GM12878 (cell line): ENCODE results near the gene TTC39A. TPM values are rescaled to one million over a fixed set of nuclear protein-coding genes. Genes with fewer than 3 reads are reported as not detected.
"Not testable (repeated sequence)": the region's sequence is repeated elsewhere in the genome, so short reads cannot be mapped to it uniquely, and the experiment has no call there.

Experiments
- ATAC-seq: fragments of 200-7000 bp; cut with Tn5 transposase; 3 replicates; pipeline ENCODE4 v1.9.1; 2020; ENCODE audit warnings: mild to moderate bottlenecking, moderate library complexity
- BruUV-seq: library from RNA; stranded (reverse); fragments of 400-500 nt; replicated peaks from 2 replicates; lab custom pipeline; 2021; lab: Mats Ljungman, UMichigan
- CTCF ChIA-PET: fragments of 300-600 bp; sonication (Branson Sonifier 250); formaldehyde crosslinking; extraction: SDS; loops from one replicate; lab custom pipeline; 2021; ENCODE audit warnings: inconsistent platforms; lab: Yijun Ruan, JAX
- POLR2A ChIA-PET: fragments of 350-600 bp; formaldehyde crosslinking; extraction: SDS; loops from one replicate; lab custom pipeline; 2021; ENCODE audit warnings: inconsistent platforms; lab: Charles Lee
- RAD21 ChIA-PET: fragments of 300-600 bp; sonication (Branson Sonifier 250); formaldehyde crosslinking; loops from one replicate; lab custom pipeline; 2023; ENCODE audit warnings: antibody characterized with exemption; ENCODE audit not compliant: unreplicated experiment; lab: Charles Lee
- SMC1A ChIA-PET: fragments of 300-600 bp; sonication (Branson Sonifier 250); formaldehyde crosslinking; loops from one replicate; lab custom pipeline; 2023; ENCODE audit not compliant: unreplicated experiment, uncharacterized antibody; lab: Charles Lee
- DNase-seq: peaks from one replicate; pipeline ENCODE4 v3.0.0-alpha.2; 2011; ENCODE audit warnings: low read depth, low spot score
- FAIRE-seq: peaks from 3 replicates; lab custom pipeline; 2011; peaks lifted over from hg19 to GRCh38; lab: Jason Lieb, UNC
- H2AFZ ChIP-seq: 2 replicates; pipeline ENCODE4 v1.6.0; 2011; ENCODE audit warnings: low read depth, low read length, control low read depth; ENCODE audit not compliant: control insufficient read depth
- H3K27ac ChIP-seq: 2 replicates; pipeline ENCODE4 v1.5.1; 2011; ENCODE audit warnings: control low read depth; ENCODE audit not compliant: control insufficient read depth, insufficient read depth
- H3K27me3 ChIP-seq, 2 experiments: replicated peaks in 1 of 2; 2 replicates each; pipeline versions ENCODE4 v1.6.0 to v1.6.1; 2011; ENCODE audit warnings: low read length in 1 of 2; ENCODE audit not compliant: control insufficient read depth in 2 of 2, insufficient read depth in 2 of 2
- H3K36me3 ChIP-seq, 2 experiments: 2 replicates each; pipeline ENCODE4 v1.5.1; 2011; ENCODE audit warnings: low read length in 1 of 2; ENCODE audit not compliant: control insufficient read depth in 2 of 2, insufficient read depth in 2 of 2
- H3K4me1 ChIP-seq: 2 replicates; pipeline ENCODE4 v1.6.1; 2011; ENCODE audit warnings: mild to moderate bottlenecking, low read length, moderate library complexity, mixed read lengths; ENCODE audit not compliant: control insufficient read depth, insufficient read depth
- H3K4me2 ChIP-seq: 2 replicates; pipeline ENCODE4 v1.6.0; 2011; ENCODE audit warnings: control low read depth; ENCODE audit not compliant: control insufficient read depth, insufficient read depth
- H3K4me3 ChIP-seq: fragments of 200-600 bp; sonication (generic); 2 replicates; pipeline ENCODE4 v1.5.1; 2016
- H3K79me2 ChIP-seq: 2 replicates; pipeline ENCODE4 v1.6.0; 2011; ENCODE audit warnings: low read length; ENCODE audit not compliant: control insufficient read depth, insufficient read depth
- H3K9ac ChIP-seq: 2 replicates; pipeline ENCODE4 v1.8.0; 2011; ENCODE audit warnings: low read length, control low read depth, mixed read lengths; ENCODE audit not compliant: control insufficient read depth, insufficient read depth
- H3K9me3 ChIP-seq: replicated peaks from 3 replicates; pipeline ENCODE4 v1.5.1; 2011; ENCODE audit warnings: mild to moderate bottlenecking, low read length; ENCODE audit not compliant: control insufficient read depth, insufficient read depth
- H4K20me1 ChIP-seq: 2 replicates; pipeline ENCODE4 v1.6.0; 2011; ENCODE audit not compliant: control insufficient read depth, insufficient read depth
- WGBS: methylation state at CpG from one replicate; pipeline ENCODE4 v1.1.6; 2016; ENCODE audit warnings: low lambda C conversion rate; ENCODE audit not compliant: insufficient replicate concordance, insufficient coverage; ENCODE audit errors: missing lambda C conversion rate; 5-methylcytosine and 5-hydroxymethylcytosine counted together
- in situ Hi-C: fragments of 300-500 bp; cut with MboI; formaldehyde crosslinking; loops from 9 replicates; pipeline ENCODE4 v1.14.3; 2018; ENCODE audit warnings: mixed read lengths
- intact Hi-C: fragments of 100-400 bp; cut with micrococcal nuclease; formaldehyde crosslinking; loops from one replicate; pipeline ENCODE4 v1.14.2; 2022; ENCODE audit not compliant: unreplicated experiment
- polyA plus RNA-seq, 11 experiments: library from polyadenylated mRNA; depleted of rRNA in 4 of 11; unstranded in 6 of 11; stranded (reverse) in 5 of 11; fragments of >200 nt; fragmentation: Nextera tagmentation in 4 of 11; fragmentation: Illumina TruSeq in 1 of 11; extraction: Ambion mirVana in 4 of 11; extraction: Trizol in 1 of 11; gene quantifications; 1 replicate in 1 of 11; 2 replicates in 10 of 11; pipeline versions ENCODE4 v1.2.1 to v1.2.3, GENCODE V29; 2011 to 2016; ENCODE audit warnings: inconsistent platforms in 2 of 11, missing spikeins in 2 of 11, low read depth in 1 of 11
- total RNA-seq, 4 experiments: library from RNA; depleted of rRNA in 3 of 4; stranded (reverse); fragments of >200 nt in 3 of 4; fragmentation: Illumina TruSeq in 1 of 4; extraction: Trizol in 1 of 4; gene quantifications; 2 replicates each; pipeline versions ENCODE4 v1.2.1 to v1.2.3, GENCODE V29; 2013 to 2021

TTC39A gene
- total and polyA plus RNA-seq, 10 of the 15 experiments (the other 5 are each of a cell fraction or from before 2014, with no cell fraction given) = 0.18 to 3.0 (median 1.2) TPM

- ChIA-PET CTCF (interaction anchor here (0.9 kb wide), 1 partner anchor 18 kb away, joined by 4 read pairs; no protein-coding TSS in a partner anchor), SMC1A (interaction anchor here (1.3 kb wide), 1 partner anchor 61 kb away, joined by 3 read pairs; no protein-coding TSS in a partner anchor)
- WGBS = 99% methylated on average over 16 of the region's 20 CpGs
- ATAC-seq, BruUV-seq, H3K36me3 ChIP-seq, H4K20me1 ChIP-seq, H2AFZ ChIP-seq, RAD21 ChIA-PET, H3K9ac ChIP-seq, POLR2A ChIA-PET, intact Hi-C loops, H3K27me3 ChIP-seq, FAIRE-seq, DNase-seq, H3K4me2 ChIP-seq, H3K4me3 ChIP-seq, in situ Hi-C loops, H3K9me3 ChIP-seq, H3K27ac ChIP-seq: not testable (repeated sequence)
- H3K79me2 ChIP-seq = peaks cover 26% of the 10 kb centered on the region
- peaks cover 13% of the 10 kb centered on the region for H3K4me1 ChIP-seq
Observed at GRCh38 chr1:51251165-51251564, 79.2 kb downstream of the TTC39A start.

DNA sequence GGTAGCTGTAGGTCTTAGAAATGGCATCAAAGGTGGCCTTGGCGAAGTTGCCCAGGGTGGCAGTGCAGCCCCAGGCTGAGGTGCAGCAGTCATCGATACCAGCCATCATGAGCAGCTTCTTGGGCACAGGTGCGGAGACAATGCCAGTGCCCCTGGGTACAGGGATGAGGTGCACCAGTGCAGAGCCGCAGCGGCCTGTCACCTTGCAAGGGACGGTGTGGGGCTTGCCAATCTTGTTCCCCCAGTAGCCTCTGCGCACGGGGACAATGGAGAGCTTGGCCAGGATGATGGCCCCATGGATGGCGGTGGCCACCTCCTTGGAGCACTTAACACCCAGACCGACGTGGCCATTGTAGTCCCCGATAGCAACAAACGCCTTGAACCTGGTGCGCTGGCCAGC lies 79.6 kb downstream of the TTC39A start:
- H3K36me3 ChIP-seq, H3K9me3 ChIP-seq, ATAC-seq, RAD21 ChIA-PET, in situ Hi-C loops, FAIRE-seq, DNase-seq, POLR2A ChIA-PET, H4K20me1 ChIP-seq, intact Hi-C loops, H3K4me3 ChIP-seq, H3K27me3 ChIP-seq, BruUV-seq, H3K4me2 ChIP-seq, H3K9ac ChIP-seq, H2AFZ ChIP-seq, CTCF ChIA-PET, H3K27ac ChIP-seq: not testable (repeated sequence)
- Histone ChIP-seq H3K4me1 (peaks cover 18% of the 10 kb centered on the region), H3K79me2 (peaks cover 26% of the 10 kb centered on the region)
- SMC1A ChIA-PET = interaction anchor here (1.2 kb wide), 1 partner anchor 10 kb away, joined by 3 read pairs; no protein-coding TSS in a partner anchor
- over 99% methylated on average over 14 of the region's 14 CpGs for WGBS
